Caco-2 (cell line): ENCODE data around the gene YJEFN3. TPM values are rescaled to one million over a fixed set of nuclear protein-coding genes. Genes with fewer than 3 reads are reported as not detected.

Source experiments
- BruUV-seq: library from RNA; stranded (reverse); fragments of 400-500 nt; replicated peaks from 2 replicates; lab custom pipeline; 2021; lab: Mats Ljungman, UMichigan
- CTCF ChIA-PET: fragments of 300-600 bp; sonication (Branson Sonifier 250); formaldehyde crosslinking; loops from one replicate; lab custom pipeline; 2022; ENCODE audit warnings: antibody characterized with exemption; lab: Charles Lee
- POLR2A ChIA-PET: fragments of 300-600 bp; sonication (Branson Sonifier 250); formaldehyde crosslinking; loops from one replicate; lab custom pipeline; 2022; ENCODE audit warnings: antibody characterized with exemption; lab: Charles Lee
- DNase-seq, 2 experiments: peaks; one replicate each; pipeline versions ENCODE4 v3.0.0 to v3.0.0-alpha.2; 2020 to 2022
- H3K27me3 ChIP-seq: replicated peaks from 2 replicates; pipeline ENCODE4 v1.6.0; 2011; ENCODE audit warnings: low read length; ENCODE audit not compliant: control insufficient read depth, insufficient read depth
- H3K36me3 ChIP-seq: 2 replicates; pipeline ENCODE4 v1.5.1; 2011; ENCODE audit warnings: low read length; ENCODE audit not compliant: control insufficient read depth, insufficient read depth
- H3K4me1 ChIP-seq: fragments of 250-450 bp; sonication (Bioruptor Pico); 2 replicates; pipeline ENCODE4 v1.5.1; 2020; ENCODE audit warnings: mild to moderate bottlenecking
- H3K4me3 ChIP-seq: 2 replicates; pipeline ENCODE4 v1.5.1; 2011; ENCODE audit warnings: low read depth, mild to moderate bottlenecking, control low read depth, low read length
- H3K9me3 ChIP-seq: fragments of 250-450 bp; sonication (Bioruptor Pico); 2 replicates; pipeline ENCODE4 v1.5.1; 2020; ENCODE audit warnings: mild to moderate bottlenecking, moderate library complexity
- H3K27ac Mint-ChIP-seq: one replicate; pipeline ENCODE4 v1.8.0; 2022; ENCODE audit warnings: mixed read lengths; ENCODE audit not compliant: unreplicated experiment
- H3K27me3 Mint-ChIP-seq: one replicate; pipeline ENCODE4 v1.8.0; 2022; ENCODE audit warnings: mixed read lengths; ENCODE audit not compliant: insufficient read depth, unreplicated experiment
- H3K36me3 Mint-ChIP-seq: one replicate; pipeline ENCODE4 v1.8.0; 2022; ENCODE audit warnings: mild to moderate bottlenecking, mixed read lengths; ENCODE audit not compliant: insufficient read depth, unreplicated experiment
- H3K4me1 Mint-ChIP-seq: one replicate; pipeline ENCODE4 v1.8.0; 2022; ENCODE audit warnings: low read depth, mixed read lengths; ENCODE audit not compliant: unreplicated experiment
- H3K4me3 Mint-ChIP-seq: one replicate; pipeline ENCODE4 v1.8.0; 2022; ENCODE audit warnings: mild to moderate bottlenecking, moderate library complexity, mixed read lengths; ENCODE audit not compliant: unreplicated experiment
- H3K9me3 Mint-ChIP-seq: one replicate; pipeline ENCODE4 v1.8.0; 2022; ENCODE audit warnings: mixed read lengths; ENCODE audit not compliant: unreplicated experiment
- CTCF ChIP-seq, 2 experiments: fragments of 200-600 bp in 1 of 2; IDR thresholded peaks; 1 replicate in 1 of 2; 2 replicates in 1 of 2; pipeline versions ENCODE4 v1.5.1 to v1.8.0; 2011 to 2022; ENCODE audit warnings: antibody characterized with exemption in 1 of 2, control low read depth in 1 of 2, inconsistent platforms in 1 of 2, low read depth in 1 of 2, low read length in 1 of 2, mild to moderate bottlenecking in 1 of 2, moderate library complexity in 1 of 2; ENCODE audit not compliant: insufficient read depth in 1 of 2, severe bottlenecking in 1 of 2, unreplicated experiment in 1 of 2
- intact Hi-C: fragments of 100-400 bp; cut with micrococcal nuclease; formaldehyde crosslinking; loops from one replicate; pipeline ENCODE4 v1.10.0; 2022; ENCODE audit not compliant: unreplicated experiment
- total RNA-seq: library from RNA; stranded (reverse); gene quantifications from 2 replicates; pipeline ENCODE4 v1.2.3, GENCODE V29; 2022

YJEFN3 gene
- total RNA-seq, 1 experiment from 2014 or later: 8.1 TPM

GRCh38 chr19:19517235-19517619, 11.5 kb upstream of the YJEFN3 start:
- Histone ChIP-seq H3K9me3 (no peaks in the 10 kb centered on the region), H3K4me3 (peak overlapping the region; percentile 10; the same call in 1 of the 2 replicates), H3K4me1 (no peaks in the 10 kb centered on the region), H3K36me3 (no peaks in the 10 kb centered on the region), H3K27me3 (no peaks in the 10 kb centered on the region)
- peaks cover 51% of the 10 kb centered on the region for H3K36me3 Mint-ChIP-seq
- BruUV-seq: TSS peak; percentile 66
- no peak for TF ChIP-seq CTCF (IDR thresholded peaks at IDR 0.05; ENCODE audit: insufficient read depth in 1 of 2, low read depth in 1 of 2, low read length in 1 of 2, severe bottlenecking in 1 of 2, unreplicated experiment in 1 of 2)
- H3K4me1 Mint-ChIP-seq: no peaks in the 10 kb centered on the region
- H3K9me3 Mint-ChIP-seq: no peaks in the 10 kb centered on the region
- ChIA-PET CTCF (no interaction called here), POLR2A (interaction anchor here (0.7 kb wide), 1 partner anchor 153 kb away, joined by 5 read pairs; no protein-coding TSS in a partner anchor)
- intact Hi-C loops: no loop called here
- peak overlapping the region; percentile 85 for H3K4me3 Mint-ChIP-seq
- H3K27ac Mint-ChIP-seq: no peak overlapping the region
- no peaks in the 10 kb centered on the region for H3K27me3 Mint-ChIP-seq
- no peak for DNase-seq

DNA sequence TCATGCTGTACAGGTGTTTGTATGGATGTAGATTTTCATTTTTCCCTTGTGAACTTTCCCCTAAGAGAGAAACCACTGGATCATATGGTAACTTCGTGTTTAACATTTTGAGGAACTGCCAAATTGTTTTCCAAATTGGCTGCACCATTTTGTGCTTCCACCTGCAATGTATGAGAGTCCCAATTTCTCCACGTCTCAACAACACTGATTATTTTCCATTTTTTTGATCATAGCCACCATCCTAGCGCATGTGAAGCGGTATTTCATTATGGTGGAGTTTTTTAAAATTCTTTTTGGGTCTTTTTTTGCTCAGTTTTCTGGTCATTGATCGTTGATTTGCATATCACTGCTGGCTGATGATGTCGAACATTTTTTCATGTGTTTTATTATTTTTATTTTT, 7.7 kb upstream of the YJEFN3 start:
- no peaks in the 10 kb centered on the region for H3K9me3 Mint-ChIP-seq
- Histone ChIP-seq H3K4me1 (no peaks in the 10 kb centered on the region), H3K36me3 (no peaks in the 10 kb centered on the region), H3K4me3 (no peak overlapping the region), H3K9me3 (no peaks in the 10 kb centered on the region), H3K27me3 (no peaks in the 10 kb centered on the region)
- ChIA-PET CTCF (no interaction called here), POLR2A (no interaction called here)
- no TSS peak for BruUV-seq
- TF ChIP-seq CTCF (IDR thresholded peaks at IDR 0.05; ENCODE audit: insufficient read depth in 1 of 2, low read depth in 1 of 2, low read length in 1 of 2, severe bottlenecking in 1 of 2, unreplicated experiment in 1 of 2): no peak
- H3K27ac Mint-ChIP-seq: no peak overlapping the region
- DNase-seq: no peak
- H3K4me3 Mint-ChIP-seq: no peak overlapping the region
- no peaks in the 10 kb centered on the region for H3K4me1 Mint-ChIP-seq
- no peaks in the 10 kb centered on the region for H3K27me3 Mint-ChIP-seq
- intact Hi-C loops: no loop called here
- H3K36me3 Mint-ChIP-seq: peaks cover 40% of the 10 kb centered on the region

DNA sequence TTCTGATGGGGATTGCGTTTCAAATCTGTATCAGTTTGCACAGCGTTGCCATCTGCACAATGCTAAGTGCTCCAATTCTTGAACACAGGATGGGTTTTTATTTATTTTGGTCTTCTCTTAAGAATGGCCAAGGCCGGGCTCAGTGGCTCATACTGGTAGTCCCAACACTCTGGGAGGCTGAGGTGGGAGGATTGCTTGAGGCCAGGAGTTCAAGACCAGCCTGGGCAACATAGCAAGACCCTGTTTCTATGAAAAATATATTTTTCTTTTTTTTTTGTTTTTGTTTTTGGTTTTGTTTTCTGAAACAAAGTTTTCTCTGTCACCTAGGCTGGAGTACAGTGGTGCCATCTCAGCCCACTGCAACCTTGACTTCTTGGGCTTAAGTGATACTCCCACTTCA, 5.5 kb upstream of the YJEFN3 start:
- Mint-ChIP-seq H3K27me3 (no peaks in the 10 kb centered on the region), H3K4me3 (no peak overlapping the region), H3K9me3 (no peaks in the 10 kb centered on the region), H3K36me3 (peaks cover 48% of the 10 kb centered on the region), H3K4me1 (no peaks in the 10 kb centered on the region), H3K27ac (no peak overlapping the region)
- intact Hi-C loops: no loop called here
- no TSS peak for BruUV-seq
- Histone ChIP-seq H3K4me3 (no peak overlapping the region), H3K4me1 (no peaks in the 10 kb centered on the region), H3K27me3 (no peaks in the 10 kb centered on the region), H3K9me3 (no peaks in the 10 kb centered on the region), H3K36me3 (no peaks in the 10 kb centered on the region)
- DNase-seq: no peak
- ChIA-PET CTCF (no interaction called here), POLR2A (no interaction called here)
- no peak for TF ChIP-seq CTCF (IDR thresholded peaks at IDR 0.05; ENCODE audit: insufficient read depth in 1 of 2, low read depth in 1 of 2, low read length in 1 of 2, severe bottlenecking in 1 of 2, unreplicated experiment in 1 of 2)
